ENCODE results near the gene ENOPH1. TPM values are rescaled to one million over a fixed set of nuclear protein-coding genes. Genes with fewer than 3 reads are reported as not detected.

Gene ENOPH1
- total and polyA plus RNA-seq, 7 donors: 15.5 to 31.9 (median 21.8) TPM

- Histone ChIP-seq H3K4me3 (no peak overlapping the region), H3K27me3 (no peaks in the 10 kb centered on the region), H3K36me3 (peaks cover 0 to 25% (median 15%) of the 10 kb centered on the region in 4 donors), H3K9me3 (no peaks in the 10 kb centered on the region), H3K27ac (no peak overlapping the region), H3K4me1 (peaks cover 0 to 6% (median 0%) of the 10 kb centered on the region in 4 donors)
- TF ChIP-seq POLR2AphosphoS5 (IDR thresholded peaks at IDR 0.05): no peak
- TF ChIP-seq POLR2A (IDR thresholded peaks at IDR 0.05): no peak
- no peak for TF ChIP-seq EP300 (IDR thresholded peaks at IDR 0.05)
- no peak for TF ChIP-seq CTCF (IDR thresholded peaks at IDR 0.05)
- WGBS, 2 donors: 69% methylated on average over 3 of the region's 3 CpGs
- DNase-seq: no peak
- intact Hi-C loops (cut with DNase I): no loop called here
Measured at GRCh38 chr4:82419451-82419850, 10.9 kb upstream of the ENOPH1 start.

- no peaks in the 10 kb centered on the region for H3K9me3 ChIP-seq
- TF ChIP-seq POLR2A (IDR thresholded peaks at IDR 0.05) (no peak), EP300 (IDR thresholded peaks at IDR 0.05) (no peak), POLR2AphosphoS5 (IDR thresholded peaks at IDR 0.05) (peak in 1 of 4 donors; percentile 5)
Measured at GRCh38 chr4:82421796-82422560, 8.4 kb upstream of the ENOPH1 start.

GRCh38 chr4:82422616-82423015 is 7.8 kb upstream of the ENOPH1 start:
- Histone ChIP-seq H3K27me3 (no peaks in the 10 kb centered on the region), H3K4me1 (peaks cover 0 to 28% (median 23%) of the 10 kb centered on the region in 4 donors), H3K36me3 (peaks cover 0 to 55% (median 26%) of the 10 kb centered on the region in 4 donors), H3K27ac (no peak overlapping the region), H3K4me3 (no peak overlapping the region), H3K9me3 (no peaks in the 10 kb centered on the region)
- WGBS, 2 donors: 81 to 85% methylated on average over 5 of the region's 5 CpGs
- DNase-seq: no peak
- intact Hi-C loops (cut with DNase I): loop anchor here (10.0 kb wide), 1 partner anchor 1032 kb away; the partner anchor contains the start of genes HELQ and MRPS18C
- no peak for TF ChIP-seq POLR2AphosphoS5 (IDR thresholded peaks at IDR 0.05)
- no peak for TF ChIP-seq CTCF (IDR thresholded peaks at IDR 0.05)
- no peak for TF ChIP-seq POLR2A (IDR thresholded peaks at IDR 0.05)
- TF ChIP-seq EP300 (IDR thresholded peaks at IDR 0.05): no peak

More at GRCh38 chr4:82421796-82422560, 8.4 kb upstream of the ENOPH1 start:
- WGBS, 2 donors: 90% methylated on average over 13 of the region's 13 CpGs
- Histone ChIP-seq H3K27me3 (no peaks in the 10 kb centered on the region), H3K4me3 (no peak overlapping the region), H3K36me3 (peaks cover 0 to 50% (median 26%) of the 10 kb centered on the region in 4 donors), H3K4me1 (peaks cover 0 to 22% (median 17%) of the 10 kb centered on the region in 4 donors), H3K27ac (no peak overlapping the region)
- DNase-seq: no peak
- intact Hi-C loops (cut with DNase I): loop anchor here (10.0 kb wide), 1 partner anchor 1033 kb away; the partner anchor contains the start of genes HELQ and MRPS18C

- DNase-seq: no peak
- intact Hi-C loops (cut with DNase I): loop anchor here (10.0 kb wide), 1 partner anchor 1031 kb away; the partner anchor contains the start of genes HELQ and MRPS18C
- WGBS, 2 donors: 77 to 86% methylated on average over 7 of the region's 7 CpGs
Measured at GRCh38 chr4:82423245-82424054, 6.9 kb upstream of the ENOPH1 start.

More at GRCh38 chr4:82423245-82424054, 6.9 kb upstream of the ENOPH1 start:
- no peak for TF ChIP-seq CTCF (IDR thresholded peaks at IDR 0.05)
- TF ChIP-seq EP300 (IDR thresholded peaks at IDR 0.05): no peak
- no peak for TF ChIP-seq POLR2A (IDR thresholded peaks at IDR 0.05)
- no peak for TF ChIP-seq POLR2AphosphoS5 (IDR thresholded peaks at IDR 0.05)
- no peaks in the 10 kb centered on the region for H3K9me3 ChIP-seq
- H3K36me3 ChIP-seq: peaks cover 0 to 55% (median 26%) of the 10 kb centered on the region in 4 donors
- peaks cover 0 to 36% (median 31%) of the 10 kb centered on the region in 4 donors for H3K4me1 ChIP-seq
- no peaks in the 10 kb centered on the region for H3K27me3 ChIP-seq
- no peak overlapping the region for H3K27ac ChIP-seq
- H3K4me3 ChIP-seq: no peak overlapping the region
